HG02588 (cell line): ENCODE results near the gene OR5AC2.

ENCODE experiments used
- ATAC-seq: cut with Tn5 transposase; IDR thresholded peaks from one replicate; pipeline ENCODE4 v1.9.1; 2021; ENCODE audit warnings: mild to moderate bottlenecking, moderate library complexity; ENCODE audit not compliant: unreplicated experiment

OR5AC2 gene

GRCh38 chr3:98136631-98137030 is 49.7 kb downstream of the OR5AC2 start:
- no peak for ATAC-seq
